Stomach (tissue), 9 donors: ENCODE data around the gene PPP3CA. TPM values are rescaled to one million over a fixed set of nuclear protein-coding genes. Genes with fewer than 3 reads are reported as not detected.

Experiments
- DNase-seq, 2 donors: peaks; one replicate each; pipeline versions ENCODE4 v3.0.0 to v3.0.0-alpha.2; 2013 to 2019
- H3K27ac ChIP-seq, 5 donors: fragments of 200-600 bp in 4 of 5; sonication (generic) in 4 of 5; one replicate each; pipeline ENCODE4 v1.5.1; 2013 to 2019; ENCODE audit warnings: mild to moderate bottlenecking in 1 of 5, moderate library complexity in 1 of 5
- H3K27me3 ChIP-seq, 3 donors: fragments of 200-600 bp; sonication (generic); one replicate each; pipeline ENCODE4 v1.5.1; 2017 to 2019; ENCODE audit warnings: mixed run types in 1 of 3
- H3K36me3 ChIP-seq, 4 donors: fragments of 200-600 bp; sonication (generic); 1 replicate in 3 of 4; 2 replicates in 1 of 4; pipeline ENCODE4 v1.5.1; 2016 to 2019
- H3K4me1 ChIP-seq, 4 donors: fragments of 200-600 bp; sonication (generic); one replicate each; pipeline ENCODE4 v1.5.1; 2016 to 2019
- H3K4me3 ChIP-seq, 4 donors: fragments of 200-600 bp; sonication (generic) in 3 of 4; one replicate each; pipeline ENCODE4 v1.5.1; 2016 to 2019; ENCODE audit warnings: mild to moderate bottlenecking in 1 of 4
- H3K9me3 ChIP-seq, 4 donors: fragments of 200-600 bp; sonication (generic); one replicate each; pipeline ENCODE4 v1.5.1; 2016 to 2019
- CTCF ChIP-seq, 7 experiments: fragments of 450-650 bp in 4 of 7; fragments of 200-600 bp in 3 of 7; sonication (generic) in 3 of 7; IDR thresholded peaks; one replicate each; pipeline ENCODE4 v1.5.1; 2016 to 2019; ENCODE audit warnings: antibody characterized with exemption in 7 of 7, control low read depth in 2 of 7, mild to moderate bottlenecking in 1 of 7
- EP300 ChIP-seq: sonication (generic); formaldehyde crosslinking; IDR thresholded peaks from one replicate; pipeline ENCODE4 v1.6.1; 2017; ENCODE audit warnings: antibody characterized with exemption
- POLR2A ChIP-seq, 4 donors: fragments of 450-650 bp; IDR thresholded peaks; one replicate each; pipeline ENCODE4 v1.6.1; 2016; ENCODE audit warnings: antibody characterized with exemption in 4 of 4, control low read depth in 2 of 4, mild to moderate bottlenecking in 1 of 4, moderate library complexity in 1 of 4
- POLR2AphosphoS5 ChIP-seq, 3 donors: sonication (generic); formaldehyde crosslinking; IDR thresholded peaks; one replicate each; pipeline ENCODE4 v1.6.1; 2016; ENCODE audit warnings: antibody characterized with exemption in 3 of 3
- whole genome bisulfite sequencing, 5 donors: extraction: QIAGEN DNeasy Blood & Tissue Kit in 3 of 5; methylation state at CpG; one replicate each; pipeline versions ENCODE4 v1.1.5 to v1.1.7; 2013 to 2018; 5-methylcytosine and 5-hydroxymethylcytosine counted together
- intact Hi-C: fragments of 100-400 bp; cut with DNase I; formaldehyde crosslinking; loops from one replicate; pipeline ENCODE4 v1.15.1; 2023; ENCODE audit warnings: low total_unique reads
- polyA plus RNA-seq, 3 donors: library from polyadenylated mRNA; stranded (reverse); fragments of 200-250 nt; gene quantifications; one replicate each; pipeline ENCODE4 v1.2.3, GENCODE V29; 2013
- total RNA-seq, 5 donors: library from RNA; depleted of rRNA; stranded (reverse); fragments of >200 nt; gene quantifications; one replicate each; pipeline versions ENCODE4 v1.1.0 to v1.2.3, GENCODE V29; 2014 to 2016
- donor health status: healthy with polysubstance abuse.
- donor health status: Bipolar disorder and iron deficiency.
- donor health status: healthy.

Gene PPP3CA
- total and polyA plus RNA-seq, 8 donors, result 8.9 to 62.4 (median 20.6) TPM

- WGBS, 5 donors, result 80 to 100% (median 86%) methylated on average over 1 of the region's 1 CpG
- peaks cover 0 to 60% (median 25%) of the 10 kb centered on the region in 4 donors for H3K4me1 ChIP-seq
- no peak overlapping the region for H3K27ac ChIP-seq
- DNase-seq, result no peak
- H3K9me3 ChIP-seq, result no peaks in the 10 kb centered on the region
- no peaks in the 10 kb centered on the region for H3K27me3 ChIP-seq
- no peak for TF ChIP-seq POLR2AphosphoS5 (IDR thresholded peaks at IDR 0.05)
- TF ChIP-seq EP300, result no peak
- TF ChIP-seq POLR2A (IDR thresholded peaks at IDR 0.05), result no peak
- no peak for TF ChIP-seq CTCF (IDR thresholded peaks at IDR 0.05)
- no peak overlapping the region for H3K4me3 ChIP-seq
- intact Hi-C loops, result no loop called here
- no peaks in the 10 kb centered on the region for H3K36me3 ChIP-seq
Measured at GRCh38 chr4:101326576-101326975, 20.8 kb downstream of the PPP3CA start.

GRCh38 chr4:101322743-101323142, 24.6 kb downstream of the PPP3CA start:
- no peak overlapping the region for H3K4me3 ChIP-seq
- WGBS, 5 donors, result 94 to 100% (median 99%) methylated on average over 1 of the region's 1 CpG
- no peak for DNase-seq
- H3K9me3 ChIP-seq, result no peaks in the 10 kb centered on the region
- intact Hi-C loops, result no loop called here
- no peaks in the 10 kb centered on the region for H3K36me3 ChIP-seq
- no peaks in the 10 kb centered on the region for H3K27me3 ChIP-seq
- no peak overlapping the region for H3K27ac ChIP-seq
- TF ChIP-seq POLR2A (IDR thresholded peaks at IDR 0.05), result no peak
- no peak for TF ChIP-seq CTCF (IDR thresholded peaks at IDR 0.05)
- no peak for TF ChIP-seq EP300
- TF ChIP-seq POLR2AphosphoS5 (IDR thresholded peaks at IDR 0.05), result no peak
- peaks cover 0 to 38% (median 13%) of the 10 kb centered on the region in 4 donors for H3K4me1 ChIP-seq

- Histone ChIP-seq H3K27ac (no peak overlapping the region), H3K4me3 (no peak overlapping the region), H3K27me3 (no peaks in the 10 kb centered on the region), H3K36me3 (no peaks in the 10 kb centered on the region), H3K4me1 (peaks cover 0 to 31% (median 16%) of the 10 kb centered on the region in 4 donors), H3K9me3 (no peaks in the 10 kb centered on the region)
- no peak for DNase-seq
- no peak for TF ChIP-seq EP300
- no peak for TF ChIP-seq CTCF (IDR thresholded peaks at IDR 0.05)
- no peak for TF ChIP-seq POLR2A (IDR thresholded peaks at IDR 0.05)
- TF ChIP-seq POLR2AphosphoS5 (IDR thresholded peaks at IDR 0.05), result no peak
- intact Hi-C loops, result no loop called here
- 63 to 89% (median 78%) methylated on average over 4 of the region's 4 CpGs for WGBS, 5 donors
Measured at GRCh38 chr4:101321481-101322042, 25.8 kb downstream of the PPP3CA start.

GRCh38 chr4:101315786-101316185, 31.5 kb downstream of the PPP3CA start:
- Histone ChIP-seq H3K27ac (no peak overlapping the region), H3K27me3 (no peaks in the 10 kb centered on the region), H3K4me1 (peaks cover 0 to 22% (median 8%) of the 10 kb centered on the region in 4 donors), H3K9me3 (peaks cover 0 to 4% (median 0%) of the 10 kb centered on the region in 4 donors), H3K36me3 (no peaks in the 10 kb centered on the region), H3K4me3 (no peak overlapping the region)
- intact Hi-C loops, result no loop called here
- no peak for TF ChIP-seq CTCF (IDR thresholded peaks at IDR 0.05)
- no peak for TF ChIP-seq POLR2AphosphoS5 (IDR thresholded peaks at IDR 0.05)
- TF ChIP-seq EP300, result no peak
- TF ChIP-seq POLR2A (IDR thresholded peaks at IDR 0.05), result no peak
- WGBS, 5 donors, result 91 to 99% (median 97%) methylated on average over 3 of the region's 3 CpGs
- DNase-seq, result no peak
